Liver (tissue), 9 donors: ENCODE measurements around the gene DCXR. TPM values are rescaled to one million over a fixed set of nuclear protein-coding genes. Genes with fewer than 3 reads are reported as not detected.
A peak's percentile ranks its signal among the peaks of the same experiment; 100 is the strongest.

Source experiments
- DNase-seq: peaks from one replicate; pipeline ENCODE4 v3.0.0-alpha.2; 2017; ENCODE audit warnings: low spot score
- H3K27ac ChIP-seq, 2 donors: one replicate each; pipeline ENCODE4 v1.7.0; 2013; ENCODE audit warnings: inconsistent platforms in 2 of 2, low read length in 2 of 2, control low read depth in 1 of 2, low read depth in 1 of 2, mild to moderate bottlenecking in 1 of 2
- H3K27me3 ChIP-seq, 4 donors: one replicate each; pipeline versions ENCODE4 v1.6.1 to v1.7.0; 2013; ENCODE audit warnings: low read length in 3 of 4, inconsistent platforms in 1 of 4, mild to moderate bottlenecking in 1 of 4, moderate library complexity in 1 of 4; ENCODE audit not compliant: control insufficient read depth in 4 of 4, insufficient read depth in 4 of 4
- H3K36me3 ChIP-seq, 4 donors: one replicate each; pipeline versions ENCODE4 v1.6.1 to v1.7.0; 2013; ENCODE audit warnings: low read length in 3 of 4, mild to moderate bottlenecking in 3 of 4, low read depth in 1 of 4, moderate library complexity in 1 of 4; ENCODE audit not compliant: control insufficient read depth in 4 of 4, insufficient read depth in 3 of 4
- H3K4me1 ChIP-seq, 4 donors: one replicate each; pipeline versions ENCODE4 v1.6.1 to v1.7.0; 2013; ENCODE audit warnings: low read length in 3 of 4, mild to moderate bottlenecking in 3 of 4, moderate library complexity in 1 of 4; ENCODE audit not compliant: control insufficient read depth in 4 of 4, insufficient read depth in 4 of 4
- H3K4me3 ChIP-seq, 3 donors: one replicate each; pipeline versions ENCODE4 v1.6.1 to v1.7.0; 2013; ENCODE audit warnings: low read length in 3 of 3, control low read depth in 1 of 3, low read depth in 1 of 3, mild to moderate bottlenecking in 1 of 3
- H3K9ac ChIP-seq, 2 donors: one replicate each; pipeline ENCODE4 v1.7.0; 2013; ENCODE audit warnings: low read length in 2 of 2, mild to moderate bottlenecking in 2 of 2, moderate library complexity in 2 of 2, control low read depth in 1 of 2, low read depth in 1 of 2
- H3K9me3 ChIP-seq, 4 donors: one replicate each; pipeline versions ENCODE4 v1.6.1 to v1.7.0; 2013; ENCODE audit warnings: low read length in 3 of 4; ENCODE audit not compliant: control insufficient read depth in 4 of 4
- EGR1 ChIP-seq, 2 donors: IDR thresholded peaks; 2 replicates each; pipeline ENCODE4 v1.6.1; 2016 to 2018; ENCODE audit warnings: antibody characterized with exemption in 2 of 2, low read depth in 2 of 2
- FOXA1 ChIP-seq: IDR thresholded peaks from 2 replicates; pipeline ENCODE4 v1.6.1; 2016; ENCODE audit warnings: antibody characterized with exemption
- FOXA2 ChIP-seq: IDR thresholded peaks from 2 replicates; pipeline ENCODE4 v1.6.1; 2016; ENCODE audit warnings: antibody characterized with exemption
- GABPA ChIP-seq, 2 donors: IDR thresholded peaks in 1 of 2; conservative IDR thresholded peaks in 1 of 2; 2 replicates each; pipeline ENCODE4 v1.6.1; 2016; ENCODE audit warnings: antibody characterized with exemption in 2 of 2, mild to moderate bottlenecking in 1 of 2, moderate library complexity in 1 of 2
- HNF4A ChIP-seq, 2 donors: conservative IDR thresholded peaks; 2 replicates each; pipeline ENCODE4 v1.6.1; 2016; ENCODE audit warnings: antibody characterized with exemption in 2 of 2, mild to moderate bottlenecking in 2 of 2
- HNF4G ChIP-seq: IDR thresholded peaks from 2 replicates; pipeline ENCODE4 v1.6.1; 2016; ENCODE audit warnings: antibody characterized with exemption
- JUND ChIP-seq, 2 donors: IDR thresholded peaks; 2 replicates each; pipeline ENCODE4 v1.6.1; 2016; ENCODE audit warnings: antibody characterized with exemption in 2 of 2
- MAX ChIP-seq: IDR thresholded peaks from 2 replicates; pipeline ENCODE4 v1.6.1; 2016; ENCODE audit warnings: antibody characterized with exemption
- NR2F2 ChIP-seq: IDR thresholded peaks from 2 replicates; pipeline ENCODE4 v1.6.1; 2016; ENCODE audit warnings: antibody characterized with exemption
- RAD21 ChIP-seq, 2 donors: IDR thresholded peaks; 2 replicates each; pipeline ENCODE4 v1.6.1; 2016; ENCODE audit warnings: antibody characterized with exemption in 2 of 2, mild to moderate bottlenecking in 2 of 2
- REST ChIP-seq: IDR thresholded peaks from 2 replicates; pipeline ENCODE4 v1.6.1; 2016; ENCODE audit warnings: antibody characterized with exemption, mild to moderate bottlenecking
- RXRA ChIP-seq, 2 donors: IDR thresholded peaks; 2 replicates each; pipeline ENCODE4 v1.6.1; 2017 to 2018; ENCODE audit warnings: antibody characterized with exemption in 2 of 2, mild to moderate bottlenecking in 1 of 2
- SP1 ChIP-seq: IDR thresholded peaks from 2 replicates; pipeline ENCODE4 v1.6.1; 2018; ENCODE audit warnings: antibody characterized with exemption, mild to moderate bottlenecking
- TAF1 ChIP-seq: conservative IDR thresholded peaks from 2 replicates; pipeline ENCODE4 v1.6.1; 2016; ENCODE audit warnings: antibody characterized with exemption, mild to moderate bottlenecking
- YY1 ChIP-seq: IDR thresholded peaks from 2 replicates; pipeline ENCODE4 v1.6.1; 2016; ENCODE audit warnings: antibody characterized with exemption, mild to moderate bottlenecking
- ZBTB33 ChIP-seq: IDR thresholded peaks from 2 replicates; pipeline ENCODE4 v1.6.1; 2016; ENCODE audit warnings: antibody characterized with exemption
- WGBS: extraction: QIAGEN DNeasy Blood & Tissue Kit; methylation state at CpG from one replicate; pipeline ENCODE4 v1.1.7; 2013; 5-methylcytosine and 5-hydroxymethylcytosine counted together
- polyA plus RNA-seq, 2 donors: library from polyadenylated mRNA; stranded (reverse) in 1 of 2; unstranded in 1 of 2; fragments of 200-250 nt in 1 of 2; fragments of >200 nt in 1 of 2; fragmentation: Nextera tagmentation in 1 of 2; extraction: Ambion mirVana in 1 of 2; gene quantifications; one replicate each; pipeline versions ENCODE4 v1.2.1 to v1.2.3, GENCODE V29; 2013 to 2015
- total RNA-seq, 2 donors: library from RNA; depleted of rRNA; stranded (reverse); fragments of >200 nt; gene quantifications; one replicate each; pipeline ENCODE4 v1.2.3, GENCODE V29; 2014
- TF ChIP-seq, protein P1 (sequence below): fragments of 150-350 bp; IDR thresholded peaks from 2 replicates; pipeline ENCODE4 v1.5.1; 2017; ENCODE audit warnings: improper control_type of control experiment, low read depth, low read length; ENCODE audit not compliant: missing input control
- TF ChIP-seq, protein P2 (sequence below): IDR thresholded peaks from 2 replicates; pipeline ENCODE4 v1.6.1; 2016; ENCODE audit warnings: antibody characterized with exemption
- donor health status: healthy.
- donor health status: healthy.
- donor health status: healthy.
- donor health status: healthy.
- donor health status: healthy.

The DCXR gene
- total and polyA plus RNA-seq, 4 donors = 58.6 to 1,190 (median 585) TPM

DNA sequence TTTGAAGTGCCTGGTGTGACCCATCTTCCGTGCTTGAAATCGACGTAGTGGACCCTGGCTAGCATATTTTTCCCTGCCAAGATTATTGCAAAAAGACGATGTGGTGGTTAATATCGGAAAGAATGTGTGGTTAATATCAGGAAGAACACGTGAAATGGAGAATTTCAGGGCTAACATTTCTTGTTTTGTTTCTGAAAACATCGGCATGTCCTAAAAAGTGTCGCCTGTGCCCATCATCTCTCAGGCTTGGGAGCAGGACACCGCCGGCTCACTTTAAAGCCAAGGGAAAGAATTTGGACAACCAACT is 345 bp upstream of the DCXR start:
- TF ChIP-seq FOXA2 (no peak), TAF1 (no peak), MAX (peak; percentile 28), YY1 (peak; percentile 64), REST (peak; percentile 26), HNF4G (peak; percentile 36), GABPA (IDR thresholded peaks at IDR 0.05 in 1 of 2, conservative IDR thresholded peaks at IDR 0.05 in 1 of 2) (peak in 1 of 2 donors; percentile 5), RAD21 (IDR thresholded peaks at IDR 0.05) (no peak), ZBTB33 (no peak), HNF4A (conservative IDR thresholded peaks at IDR 0.05) (peak; percentile 58 to 72), JUND (IDR thresholded peaks at IDR 0.05) (peak in 1 of 2 donors; percentile 14), EGR1 (IDR thresholded peaks at IDR 0.05; ENCODE audit: low read depth in 2 of 2) (no peak), RXRA (IDR thresholded peaks at IDR 0.05) (peak; percentile 67 to 78), SP1 (peak; percentile 57), NR2F2 (no peak), FOXA1 (no peak)
- TF ChIP-seq, protein P1, sequence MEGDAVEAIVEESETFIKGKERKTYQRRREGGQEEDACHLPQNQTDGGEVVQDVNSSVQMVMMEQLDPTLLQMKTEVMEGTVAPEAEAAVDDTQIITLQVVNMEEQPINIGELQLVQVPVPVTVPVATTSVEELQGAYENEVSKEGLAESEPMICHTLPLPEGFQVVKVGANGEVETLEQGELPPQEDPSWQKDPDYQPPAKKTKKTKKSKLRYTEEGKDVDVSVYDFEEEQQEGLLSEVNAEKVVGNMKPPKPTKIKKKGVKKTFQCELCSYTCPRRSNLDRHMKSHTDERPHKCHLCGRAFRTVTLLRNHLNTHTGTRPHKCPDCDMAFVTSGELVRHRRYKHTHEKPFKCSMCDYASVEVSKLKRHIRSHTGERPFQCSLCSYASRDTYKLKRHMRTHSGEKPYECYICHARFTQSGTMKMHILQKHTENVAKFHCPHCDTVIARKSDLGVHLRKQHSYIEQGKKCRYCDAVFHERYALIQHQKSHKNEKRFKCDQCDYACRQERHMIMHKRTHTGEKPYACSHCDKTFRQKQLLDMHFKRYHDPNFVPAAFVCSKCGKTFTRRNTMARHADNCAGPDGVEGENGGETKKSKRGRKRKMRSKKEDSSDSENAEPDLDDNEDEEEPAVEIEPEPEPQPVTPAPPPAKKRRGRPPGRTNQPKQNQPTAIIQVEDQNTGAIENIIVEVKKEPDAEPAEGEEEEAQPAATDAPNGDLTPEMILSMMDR = no peak
- TF ChIP-seq, protein P2, sequence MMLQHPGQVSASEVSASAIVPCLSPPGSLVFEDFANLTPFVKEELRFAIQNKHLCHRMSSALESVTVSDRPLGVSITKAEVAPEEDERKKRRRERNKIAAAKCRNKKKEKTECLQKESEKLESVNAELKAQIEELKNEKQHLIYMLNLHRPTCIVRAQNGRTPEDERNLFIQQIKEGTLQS = no peak
- no peaks in the 10 kb centered on the region for H3K27me3 ChIP-seq
- no peak for DNase-seq
- no peaks in the 10 kb centered on the region for H3K9me3 ChIP-seq
- H3K27ac ChIP-seq = peak overlapping the region; percentile 90 to 99
- peaks cover 0 to 5% (median 1%) of the 10 kb centered on the region in 4 donors for H3K36me3 ChIP-seq
- H3K4me1 ChIP-seq = peaks cover 16 to 60% (median 37%) of the 10 kb centered on the region in 4 donors
- 3% methylated on average over 10 of the region's 10 CpGs for WGBS
- peak overlapping the region in 1 of 2 donors; percentile 3 for H3K9ac ChIP-seq
- no peak overlapping the region for H3K4me3 ChIP-seq
